ENCODE data around the gene ANKRD10.

The ANKRD10 gene

GRCh38 chr13:110944121-110944967 is 29.5 kb upstream of the ANKRD10 start:
- Histone ChIP-seq H3K27ac (ENCODE audit: low read depth, low read length) (no peak overlapping the region), H3K4me3 (ENCODE audit: low read depth in 1 of 2, low read length in 2 of 2) (no peak overlapping the region), H3K4me1 (ENCODE audit: insufficient read depth, low read length) (no peaks in the 10 kb centered on the region), H3K9me3 (ENCODE audit: low read length) (no peaks in the 10 kb centered on the region), H3K27me3 (ENCODE audit: control insufficient read depth in 1 of 2, insufficient read depth in 2 of 2, low read length in 2 of 2) (peaks cover 0 to 4% of the 10 kb centered on the region in 2 donors), H3K36me3 (ENCODE audit: insufficient read depth, low read length) (no peaks in the 10 kb centered on the region), H3K9ac (ENCODE audit: low read length) (no peak overlapping the region)

- Histone ChIP-seq H3K36me3 (ENCODE audit: insufficient read depth, low read length) (no peaks in the 10 kb centered on the region), H3K27me3 (ENCODE audit: control insufficient read depth in 1 of 2, insufficient read depth in 2 of 2, low read length in 2 of 2) (no peaks in the 10 kb centered on the region), H3K27ac (ENCODE audit: low read depth, low read length) (no peak overlapping the region), H3K4me3 (ENCODE audit: low read depth in 1 of 2, low read length in 2 of 2) (no peak overlapping the region), H3K9ac (ENCODE audit: low read length) (no peak overlapping the region), H3K4me1 (ENCODE audit: insufficient read depth, low read length) (no peaks in the 10 kb centered on the region), H3K9me3 (ENCODE audit: low read length) (no peaks in the 10 kb centered on the region)
These were observed 27.5 kb upstream of the ANKRD10 start for GRCh38 chr13:110942248-110942981.

- H3K9me3 ChIP-seq (ENCODE audit: low read length): peaks cover 8% of the 10 kb centered on the region
- no peak overlapping the region for H3K27ac ChIP-seq (ENCODE audit: low read depth, low read length)
- no peak overlapping the region for H3K9ac ChIP-seq (ENCODE audit: low read length)
These were observed 24.0 kb upstream of the ANKRD10 start for GRCh38 chr13:110938662-110939421.

GRCh38 chr13:110937511-110938285 is 22.8 kb upstream of the ANKRD10 start:
- H3K36me3 ChIP-seq (ENCODE audit: insufficient read depth, low read length): no peaks in the 10 kb centered on the region
- no peak overlapping the region for H3K9ac ChIP-seq (ENCODE audit: low read length)
- no peaks in the 10 kb centered on the region for H3K4me1 ChIP-seq (ENCODE audit: insufficient read depth, low read length)
- H3K9me3 ChIP-seq (ENCODE audit: low read length): peaks cover 14% of the 10 kb centered on the region
- no peak overlapping the region for H3K4me3 ChIP-seq (ENCODE audit: low read depth in 1 of 2, low read length in 2 of 2)
- no peaks in the 10 kb centered on the region for H3K27me3 ChIP-seq (ENCODE audit: control insufficient read depth in 1 of 2, insufficient read depth in 2 of 2, low read length in 2 of 2)
- H3K27ac ChIP-seq (ENCODE audit: low read depth, low read length): no peak overlapping the region

More at GRCh38 chr13:110938662-110939421, 24.0 kb upstream of the ANKRD10 start:
- no peak overlapping the region for H3K4me3 ChIP-seq (ENCODE audit: low read depth in 1 of 2, low read length in 2 of 2)
- no peaks in the 10 kb centered on the region for H3K36me3 ChIP-seq (ENCODE audit: insufficient read depth, low read length)
- no peaks in the 10 kb centered on the region for H3K27me3 ChIP-seq (ENCODE audit: control insufficient read depth in 1 of 2, insufficient read depth in 2 of 2, low read length in 2 of 2)
- no peaks in the 10 kb centered on the region for H3K4me1 ChIP-seq (ENCODE audit: insufficient read depth, low read length)

GRCh38 chr13:110936519-110936918 is 21.6 kb upstream of the ANKRD10 start:
- Histone ChIP-seq H3K9me3 (ENCODE audit: low read length) (peaks cover 14% of the 10 kb centered on the region), H3K36me3 (ENCODE audit: insufficient read depth, low read length) (no peaks in the 10 kb centered on the region), H3K27ac (ENCODE audit: low read depth, low read length) (no peak overlapping the region)

GRCh38 chr13:110932588-110932987 is 17.7 kb upstream of the ANKRD10 start:
- no peaks in the 10 kb centered on the region for H3K27me3 ChIP-seq (ENCODE audit: control insufficient read depth in 1 of 2, insufficient read depth in 2 of 2, low read length in 2 of 2)
- no peaks in the 10 kb centered on the region for H3K4me1 ChIP-seq (ENCODE audit: insufficient read depth, low read length)
- no peak overlapping the region for H3K27ac ChIP-seq (ENCODE audit: low read depth, low read length)
- peaks cover 14% of the 10 kb centered on the region for H3K9me3 ChIP-seq (ENCODE audit: low read length)
- H3K9ac ChIP-seq (ENCODE audit: low read length): no peak overlapping the region
- H3K36me3 ChIP-seq (ENCODE audit: insufficient read depth, low read length): no peaks in the 10 kb centered on the region
- no peak overlapping the region for H3K4me3 ChIP-seq (ENCODE audit: low read depth in 1 of 2, low read length in 2 of 2)

More at GRCh38 chr13:110936519-110936918, 21.6 kb upstream of the ANKRD10 start:
- Histone ChIP-seq H3K4me1 (ENCODE audit: insufficient read depth, low read length) (no peaks in the 10 kb centered on the region), H3K27me3 (ENCODE audit: control insufficient read depth in 1 of 2, insufficient read depth in 2 of 2, low read length in 2 of 2) (no peaks in the 10 kb centered on the region), H3K4me3 (ENCODE audit: low read depth in 1 of 2, low read length in 2 of 2) (no peak overlapping the region), H3K9ac (ENCODE audit: low read length) (no peak overlapping the region)

GRCh38 chr13:110929104-110929777 is 14.4 kb upstream of the ANKRD10 start:
- H3K27me3 ChIP-seq (ENCODE audit: control insufficient read depth in 1 of 2, insufficient read depth in 2 of 2, low read length in 2 of 2): no peaks in the 10 kb centered on the region
- H3K36me3 ChIP-seq (ENCODE audit: insufficient read depth, low read length): no peaks in the 10 kb centered on the region
- no peak overlapping the region for H3K4me3 ChIP-seq (ENCODE audit: low read depth in 1 of 2, low read length in 2 of 2)
- no peak overlapping the region for H3K27ac ChIP-seq (ENCODE audit: low read depth, low read length)
- H3K4me1 ChIP-seq (ENCODE audit: insufficient read depth, low read length): peaks cover 9% of the 10 kb centered on the region
- H3K9me3 ChIP-seq (ENCODE audit: low read length): peaks cover 11% of the 10 kb centered on the region
- no peak overlapping the region for H3K9ac ChIP-seq (ENCODE audit: low read length)

GRCh38 chr13:110925023-110925612 is 10.2 kb upstream of the ANKRD10 start:
- Histone ChIP-seq H3K36me3 (ENCODE audit: insufficient read depth, low read length) (no peaks in the 10 kb centered on the region), H3K4me1 (ENCODE audit: insufficient read depth, low read length) (peaks cover 9% of the 10 kb centered on the region), H3K9ac (ENCODE audit: low read length) (no peak overlapping the region), H3K27me3 (ENCODE audit: control insufficient read depth in 1 of 2, insufficient read depth in 2 of 2, low read length in 2 of 2) (peaks cover 0 to 4% of the 10 kb centered on the region in 2 donors), H3K27ac (ENCODE audit: low read depth, low read length) (no peak overlapping the region), H3K9me3 (ENCODE audit: low read length) (no peaks in the 10 kb centered on the region), H3K4me3 (ENCODE audit: low read depth in 1 of 2, low read length in 2 of 2) (no peak overlapping the region)

- Histone ChIP-seq H3K27me3 (ENCODE audit: control insufficient read depth in 1 of 2, insufficient read depth in 2 of 2, low read length in 2 of 2) (peaks cover 0 to 4% of the 10 kb centered on the region in 2 donors), H3K9ac (ENCODE audit: low read length) (no peak overlapping the region), H3K36me3 (ENCODE audit: insufficient read depth, low read length) (no peaks in the 10 kb centered on the region), H3K27ac (ENCODE audit: low read depth, low read length) (no peak overlapping the region), H3K4me3 (ENCODE audit: low read depth in 1 of 2, low read length in 2 of 2) (no peak overlapping the region), H3K4me1 (ENCODE audit: insufficient read depth, low read length) (peaks cover 9% of the 10 kb centered on the region), H3K9me3 (ENCODE audit: low read length) (no peaks in the 10 kb centered on the region)
These were observed 9.7 kb upstream of the ANKRD10 start for GRCh38 chr13:110924639-110924934.

Measured in muscle layer of colon (tissue), 2 donors.